CMK (cell line): Measurements from ENCODE around the gene EMC8.
A peak's percentile ranks its signal among the peaks of the same experiment; 100 is the strongest.
"Not testable (repeated sequence)": the region's sequence is repeated elsewhere in the genome, so short reads cannot be mapped to it uniquely, and the experiment has no call there.

Experiments
- DNase-seq: peaks from one replicate; pipeline ENCODE4 v3.0.0-alpha.2; 2010; ENCODE audit warnings: low read depth

EMC8 gene

GRCh38 chr16:85799497-85800320 is at the start of gene EMC8, which contains the start of gene COX4I1:
Gene EMC8 (minus strand): TSS chr16:85799544. CDS start chr16:85799295, 249 bp downstream.
Gene COX4I1 (plus strand): TSS chr16:85799695. CDS start chr16:85801206, 1,511 bp downstream.
- DNase-seq, result peak; percentile 81

GRCh38 chr16:85848986-85849385 is 49.6 kb upstream of the EMC8 start:
- no peak for DNase-seq

GRCh38 chr16:85847681-85848601 is 48.6 kb upstream of the EMC8 start:
- DNase-seq, result no peak

GRCh38 chr16:85847036-85847435 is 47.7 kb upstream of the EMC8 start:
- no peak for DNase-seq

- DNase-seq, result no peak
Observed at GRCh38 chr16:85846461-85846860, 47.1 kb upstream of the EMC8 start.

GRCh38 chr16:85845266-85845665 is 45.9 kb upstream of the EMC8 start:
- no peak for DNase-seq

- no peak for DNase-seq
Observed at GRCh38 chr16:85844786-85845185, 45.4 kb upstream of the EMC8 start.

GRCh38 chr16:85844169-85844481 is 44.8 kb upstream of the EMC8 start:
- DNase-seq, result no peak

- DNase-seq, result no peak
Observed at GRCh38 chr16:85843471-85844168, 44.3 kb upstream of the EMC8 start.

- no peak for DNase-seq
Observed at GRCh38 chr16:85842848-85843247, 43.5 kb upstream of the EMC8 start.

- no peak for DNase-seq
Observed at GRCh38 chr16:85842435-85842834, 43.1 kb upstream of the EMC8 start.

GRCh38 chr16:85840801-85841200 is 41.5 kb upstream of the EMC8 start:
- DNase-seq, result no peak

- DNase-seq, result no peak
Observed at GRCh38 chr16:85840395-85840794, 41.1 kb upstream of the EMC8 start.

- no peak for DNase-seq
Observed at GRCh38 chr16:85839681-85840240, 40.4 kb upstream of the EMC8 start.

GRCh38 chr16:85838876-85839585 is 39.7 kb upstream of the EMC8 start:
- no peak for DNase-seq

- no peak for DNase-seq
Observed at GRCh38 chr16:85838381-85838780, 39.0 kb upstream of the EMC8 start.

GRCh38 chr16:85837654-85838053 is 38.3 kb upstream of the EMC8 start:
- DNase-seq, result not testable (repeated sequence)

- DNase-seq, result no peak
Observed at GRCh38 chr16:85836706-85837582, 37.6 kb upstream of the EMC8 start.

- DNase-seq, result no peak
Observed at GRCh38 chr16:85835956-85836705, 36.8 kb upstream of the EMC8 start.
